Caco-2 (cell line): ENCODE measurements around the gene PCED1A. TPM values are rescaled to one million over a fixed set of nuclear protein-coding genes. Genes with fewer than 3 reads are reported as not detected.

Experiments
- BruUV-seq: library from RNA; stranded (reverse); fragments of 400-500 nt; replicated peaks from 2 replicates; lab custom pipeline; 2021; lab: Mats Ljungman, UMichigan
- CTCF ChIA-PET: fragments of 300-600 bp; sonication (Branson Sonifier 250); formaldehyde crosslinking; loops from one replicate; lab custom pipeline; 2022; ENCODE audit warnings: antibody characterized with exemption; lab: Charles Lee
- POLR2A ChIA-PET: fragments of 300-600 bp; sonication (Branson Sonifier 250); formaldehyde crosslinking; loops from one replicate; lab custom pipeline; 2022; ENCODE audit warnings: antibody characterized with exemption; lab: Charles Lee
- DNase-seq, 2 experiments: peaks; one replicate each; pipeline versions ENCODE4 v3.0.0 to v3.0.0-alpha.2; 2020 to 2022
- H3K27me3 ChIP-seq: replicated peaks from 2 replicates; pipeline ENCODE4 v1.6.0; 2011; ENCODE audit warnings: low read length; ENCODE audit not compliant: control insufficient read depth, insufficient read depth
- H3K36me3 ChIP-seq: 2 replicates; pipeline ENCODE4 v1.5.1; 2011; ENCODE audit warnings: low read length; ENCODE audit not compliant: control insufficient read depth, insufficient read depth
- H3K4me1 ChIP-seq: fragments of 250-450 bp; sonication (Bioruptor Pico); 2 replicates; pipeline ENCODE4 v1.5.1; 2020; ENCODE audit warnings: mild to moderate bottlenecking
- H3K4me3 ChIP-seq: 2 replicates; pipeline ENCODE4 v1.5.1; 2011; ENCODE audit warnings: low read depth, mild to moderate bottlenecking, control low read depth, low read length
- H3K9me3 ChIP-seq: fragments of 250-450 bp; sonication (Bioruptor Pico); 2 replicates; pipeline ENCODE4 v1.5.1; 2020; ENCODE audit warnings: mild to moderate bottlenecking, moderate library complexity
- H3K27ac Mint-ChIP-seq: one replicate; pipeline ENCODE4 v1.8.0; 2022; ENCODE audit warnings: mixed read lengths; ENCODE audit not compliant: unreplicated experiment
- H3K27me3 Mint-ChIP-seq: one replicate; pipeline ENCODE4 v1.8.0; 2022; ENCODE audit warnings: mixed read lengths; ENCODE audit not compliant: insufficient read depth, unreplicated experiment
- H3K36me3 Mint-ChIP-seq: one replicate; pipeline ENCODE4 v1.8.0; 2022; ENCODE audit warnings: mild to moderate bottlenecking, mixed read lengths; ENCODE audit not compliant: insufficient read depth, unreplicated experiment
- H3K4me1 Mint-ChIP-seq: one replicate; pipeline ENCODE4 v1.8.0; 2022; ENCODE audit warnings: low read depth, mixed read lengths; ENCODE audit not compliant: unreplicated experiment
- H3K4me3 Mint-ChIP-seq: one replicate; pipeline ENCODE4 v1.8.0; 2022; ENCODE audit warnings: mild to moderate bottlenecking, moderate library complexity, mixed read lengths; ENCODE audit not compliant: unreplicated experiment
- H3K9me3 Mint-ChIP-seq: one replicate; pipeline ENCODE4 v1.8.0; 2022; ENCODE audit warnings: mixed read lengths; ENCODE audit not compliant: unreplicated experiment
- intact Hi-C: fragments of 100-400 bp; cut with micrococcal nuclease; formaldehyde crosslinking; loops from one replicate; pipeline ENCODE4 v1.10.0; 2022; ENCODE audit not compliant: unreplicated experiment
- total RNA-seq: library from RNA; stranded (reverse); gene quantifications from 2 replicates; pipeline ENCODE4 v1.2.3, GENCODE V29; 2022
- TF ChIP-seq, protein P1 (sequence below), 2 experiments: fragments of 200-600 bp in 1 of 2; IDR thresholded peaks; 1 replicate in 1 of 2; 2 replicates in 1 of 2; pipeline versions ENCODE4 v1.5.1 to v1.8.0; 2011 to 2022; ENCODE audit warnings: antibody characterized with exemption in 1 of 2, control low read depth in 1 of 2, inconsistent platforms in 1 of 2, low read depth in 1 of 2, low read length in 1 of 2, mild to moderate bottlenecking in 1 of 2, moderate library complexity in 1 of 2; ENCODE audit not compliant: insufficient read depth in 1 of 2, severe bottlenecking in 1 of 2, unreplicated experiment in 1 of 2

The PCED1A gene
- total RNA-seq, 1 experiment from 2014 or later = 43.9 TPM

DNA sequence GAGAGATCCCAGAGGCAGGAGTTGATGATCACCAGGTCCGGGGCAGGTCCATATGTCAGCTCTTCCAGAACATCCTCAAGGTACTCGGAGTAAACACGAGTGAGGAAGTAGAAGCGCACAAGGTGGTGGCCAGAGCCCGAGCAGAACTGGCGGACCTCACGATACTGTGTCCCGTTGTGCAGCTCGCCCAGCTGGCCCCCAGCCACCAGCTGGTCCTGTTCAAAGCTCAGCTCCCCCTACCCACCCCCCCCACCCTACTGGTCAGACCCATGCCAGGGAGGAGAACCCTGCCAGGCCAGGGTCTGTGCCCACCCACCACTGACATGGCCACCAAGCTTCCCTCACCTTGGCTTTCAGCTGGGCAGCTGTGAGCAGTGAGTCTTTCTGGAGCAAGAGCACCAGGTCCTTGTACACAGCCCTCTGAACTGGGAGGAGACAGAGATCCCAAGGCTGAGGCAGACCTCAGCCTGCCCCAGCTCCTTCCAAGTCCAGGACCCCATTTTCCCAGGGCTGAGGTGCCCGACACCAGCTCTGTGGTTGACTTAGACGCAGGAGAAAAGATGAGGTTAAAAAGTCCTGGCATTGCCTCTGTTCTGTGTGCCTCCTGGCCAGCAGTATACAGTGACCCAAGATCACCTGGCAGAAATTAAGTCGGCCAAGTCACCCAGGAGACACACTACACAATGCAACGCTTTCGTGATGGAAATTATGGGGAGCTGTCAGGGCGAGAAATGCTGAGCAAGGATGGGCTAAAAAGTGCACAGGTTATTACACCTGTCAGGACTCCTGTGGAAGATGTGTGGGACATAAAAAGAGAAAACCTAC is 1.4 kb downstream of the PCED1A start:
- H3K9me3 ChIP-seq = no peaks in the 10 kb centered on the region
- intact Hi-C loops = no loop called here
- Mint-ChIP-seq H3K27ac (peak overlapping the region; percentile 97), H3K4me1 (peaks cover 7% of the 10 kb centered on the region), H3K9me3 (no peaks in the 10 kb centered on the region), H3K36me3 (peaks cover 24% of the 10 kb centered on the region), H3K27me3 (no peaks in the 10 kb centered on the region), H3K4me3 (peak overlapping the region; percentile 89)
- H3K36me3 ChIP-seq = peaks cover 4% of the 10 kb centered on the region
- ChIA-PET POLR2A (interaction anchor here (0.5 to 0.7 kb wide), 3 partner anchors 10 to 944 kb away, joined by 3 to 4 read pairs (median 3); partner anchors contain the start of gene PTPRA), CTCF (no interaction called here)
- H3K27me3 ChIP-seq = no peaks in the 10 kb centered on the region
- H3K4me3 ChIP-seq = peak overlapping the region; percentile 91
- TF ChIP-seq, protein P1, sequence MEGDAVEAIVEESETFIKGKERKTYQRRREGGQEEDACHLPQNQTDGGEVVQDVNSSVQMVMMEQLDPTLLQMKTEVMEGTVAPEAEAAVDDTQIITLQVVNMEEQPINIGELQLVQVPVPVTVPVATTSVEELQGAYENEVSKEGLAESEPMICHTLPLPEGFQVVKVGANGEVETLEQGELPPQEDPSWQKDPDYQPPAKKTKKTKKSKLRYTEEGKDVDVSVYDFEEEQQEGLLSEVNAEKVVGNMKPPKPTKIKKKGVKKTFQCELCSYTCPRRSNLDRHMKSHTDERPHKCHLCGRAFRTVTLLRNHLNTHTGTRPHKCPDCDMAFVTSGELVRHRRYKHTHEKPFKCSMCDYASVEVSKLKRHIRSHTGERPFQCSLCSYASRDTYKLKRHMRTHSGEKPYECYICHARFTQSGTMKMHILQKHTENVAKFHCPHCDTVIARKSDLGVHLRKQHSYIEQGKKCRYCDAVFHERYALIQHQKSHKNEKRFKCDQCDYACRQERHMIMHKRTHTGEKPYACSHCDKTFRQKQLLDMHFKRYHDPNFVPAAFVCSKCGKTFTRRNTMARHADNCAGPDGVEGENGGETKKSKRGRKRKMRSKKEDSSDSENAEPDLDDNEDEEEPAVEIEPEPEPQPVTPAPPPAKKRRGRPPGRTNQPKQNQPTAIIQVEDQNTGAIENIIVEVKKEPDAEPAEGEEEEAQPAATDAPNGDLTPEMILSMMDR (IDR thresholded peaks at IDR 0.05; ENCODE audit: insufficient read depth in 1 of 2, low read depth in 1 of 2, low read length in 1 of 2, severe bottlenecking in 1 of 2, unreplicated experiment in 1 of 2) = no peak
- H3K4me1 ChIP-seq = peaks cover 8% of the 10 kb centered on the region; the same call in 1 of the 2 replicates
- BruUV-seq = TSS peak; percentile 43
- DNase-seq = no peak

GRCh38 chr20:2838170-2838797 is 2.2 kb downstream of the PCED1A start:
- ChIA-PET POLR2A (interaction anchor here (0.5 to 0.6 kb wide), 2 partner anchors 35 to 80 kb away, joined by 3 to 6 read pairs; partner anchors contain the start of gene PTPRA), CTCF (no interaction called here)
- H3K4me3 ChIP-seq = no peak overlapping the region
- Mint-ChIP-seq H3K27me3 (no peaks in the 10 kb centered on the region), H3K4me3 (no peak overlapping the region), H3K27ac (no peak overlapping the region), H3K9me3 (no peaks in the 10 kb centered on the region), H3K36me3 (peaks cover 24% of the 10 kb centered on the region), H3K4me1 (peaks cover 7% of the 10 kb centered on the region)
- H3K27me3 ChIP-seq = no peaks in the 10 kb centered on the region
- H3K4me1 ChIP-seq = peaks cover 8% of the 10 kb centered on the region; the same call in 1 of the 2 replicates
- no TSS peak for BruUV-seq
- DNase-seq = no peak
- TF ChIP-seq, protein P1 (IDR thresholded peaks at IDR 0.05; ENCODE audit: insufficient read depth in 1 of 2, low read depth in 1 of 2, low read length in 1 of 2, severe bottlenecking in 1 of 2, unreplicated experiment in 1 of 2) = no peak
- H3K9me3 ChIP-seq = no peaks in the 10 kb centered on the region
- H3K36me3 ChIP-seq = peaks cover 4% of the 10 kb centered on the region
- intact Hi-C loops = no loop called here

- no peak overlapping the region for H3K4me3 ChIP-seq
- H3K4me3 Mint-ChIP-seq = no peak overlapping the region
Observed at GRCh38 chr20:2837221-2837960, 3.1 kb downstream of the PCED1A start.

More at GRCh38 chr20:2837221-2837960, 3.1 kb downstream of the PCED1A start:
- peaks cover 24% of the 10 kb centered on the region for H3K36me3 Mint-ChIP-seq
- TF ChIP-seq, protein P1 (IDR thresholded peaks at IDR 0.05; ENCODE audit: insufficient read depth in 1 of 2, low read depth in 1 of 2, low read length in 1 of 2, severe bottlenecking in 1 of 2, unreplicated experiment in 1 of 2) = no peak
- no TSS peak for BruUV-seq
- Histone ChIP-seq H3K9me3 (no peaks in the 10 kb centered on the region), H3K4me1 (peaks cover 8% of the 10 kb centered on the region; the same call in 1 of the 2 replicates), H3K36me3 (peaks cover 4% of the 10 kb centered on the region), H3K27me3 (no peaks in the 10 kb centered on the region)
- DNase-seq = no peak
- no peaks in the 10 kb centered on the region for H3K27me3 Mint-ChIP-seq
- POLR2A ChIA-PET = interaction anchor here (0.6 kb wide), 1 partner anchor 79 kb away, joined by 6 read pairs; no protein-coding TSS in a partner anchor
- CTCF ChIA-PET = no interaction called here
- peaks cover 7% of the 10 kb centered on the region for H3K4me1 Mint-ChIP-seq
- no peak overlapping the region for H3K27ac Mint-ChIP-seq
- H3K9me3 Mint-ChIP-seq = no peaks in the 10 kb centered on the region
- intact Hi-C loops = no loop called here
